HEK293 (cell line): ENCODE measurements around the gene LRRC47.

Experiments
- CTCF ChIP-seq: fragments of 450-650 bp; formaldehyde crosslinking; IDR thresholded peaks from 2 replicates; pipeline ENCODE4 v1.5.1; 2016; ENCODE audit warnings: missing biosample characterization, missing genetic modification characterization
- GLIS2 ChIP-seq: fragments of 450-650 bp; formaldehyde crosslinking; IDR thresholded peaks from 2 replicates; pipeline ENCODE4 v1.5.1; 2016; ENCODE audit warnings: missing biosample characterization, missing genetic modification characterization
- ZNF311 ChIP-seq: fragments of 450-650 bp; formaldehyde crosslinking; IDR thresholded peaks from 2 replicates; pipeline ENCODE4 v1.5.1; 2017; ENCODE audit warnings: missing biosample characterization, missing genetic modification characterization, borderline replicate concordance
- ZNF580 ChIP-seq: fragments of 450-650 bp; formaldehyde crosslinking; IDR thresholded peaks from 2 replicates; pipeline ENCODE4 v1.5.1; 2016; ENCODE audit warnings: missing biosample characterization, missing genetic modification characterization
- ZNF677 ChIP-seq: fragments of 450-650 bp; IDR thresholded peaks from 2 replicates; pipeline ENCODE4 v1.5.0; 2018; ENCODE audit warnings: missing biosample characterization, mild to moderate bottlenecking, missing genetic modification characterization, moderate library complexity

- no peak for TF ChIP-seq ZNF311
- no peak for TF ChIP-seq ZNF677 (tag by site-specific recombination)
- peak; percentile 77; the same call in 1 of the 2 replicates for TF ChIP-seq GLIS2 (tag by site-specific recombination)
- TF ChIP-seq CTCF (tag by site-specific recombination), result no peak
- TF ChIP-seq ZNF580 (tag by site-specific recombination), result no peak
Observed at GRCh38 chr1:3746830-3747521, 49.3 kb downstream of the LRRC47 start.
